Sciatic nerve (tissue), 2 donors: ENCODE results near the gene REEP6. TPM values are rescaled to one million over a fixed set of nuclear protein-coding genes. Genes with fewer than 3 reads are reported as not detected.
"Not testable (repeated sequence)": the region's sequence is repeated elsewhere in the genome, so short reads cannot be mapped to it uniquely, and the experiment has no call there.

Experiments used
- ATAC-seq: fragments of 200-7000 bp; cut with Tn5 transposase; one replicate; pipeline ENCODE4 v1.9.1; 2020; ENCODE audit warnings: mild to moderate bottlenecking, moderate library complexity
- DNase-seq: peaks from one replicate; pipeline ENCODE4 v3.0.0-alpha.2; 2020; ENCODE audit warnings: low spot score
- intact Hi-C: fragments of 100-400 bp; cut with DNase I; formaldehyde crosslinking; loops from one replicate; pipeline ENCODE4 v1.14.2; 2022
- total RNA-seq: library from RNA; stranded (reverse); fragmentation: NEBNext Ultra II Directional; extraction: Animal tissue kit (Norgen Biotek cat#: 25700); gene quantifications from one replicate; pipeline ENCODE4 v1.2.1, GENCODE V29; 2021
- donor health status: DM: no; HTN: no; CAD: no.
- donor health status: DM: no; HTN: no; CAD: no.

REEP6 gene
- total RNA-seq, 1 donor from 2014 or later = 3.9 TPM

DNA sequence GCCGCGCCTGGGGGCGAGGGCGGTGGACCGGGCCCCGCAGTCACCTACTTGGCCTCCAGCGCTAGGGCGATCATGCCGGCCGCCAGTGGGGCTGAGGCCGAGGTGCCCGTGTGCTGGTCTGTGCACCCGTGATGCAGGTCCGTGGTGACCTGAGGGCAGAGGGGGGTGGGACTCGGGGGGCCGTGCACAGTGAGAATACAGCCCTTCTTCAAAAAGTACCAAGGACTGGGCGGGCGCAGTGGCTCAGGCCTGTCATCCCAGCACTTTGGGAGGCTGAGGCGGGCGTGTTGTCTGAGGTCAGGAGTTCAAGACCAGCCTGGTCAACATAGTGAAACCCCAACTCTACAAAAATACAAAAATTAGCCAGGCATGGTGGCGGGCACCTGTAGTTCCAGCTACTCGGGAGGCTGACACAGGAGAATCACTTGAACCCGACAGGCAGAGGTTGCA, 7.0 kb upstream of the REEP6 start:
- intact Hi-C loops = no loop called here
- ATAC-seq (no peak), DNase-seq (peak; percentile 55)

- no peak for ATAC-seq
- intact Hi-C loops = no loop called here
- peak; percentile 59 for DNase-seq
Observed at GRCh38 chr19:1486720-1487575, 4.0 kb upstream of the REEP6 start.

DNA sequence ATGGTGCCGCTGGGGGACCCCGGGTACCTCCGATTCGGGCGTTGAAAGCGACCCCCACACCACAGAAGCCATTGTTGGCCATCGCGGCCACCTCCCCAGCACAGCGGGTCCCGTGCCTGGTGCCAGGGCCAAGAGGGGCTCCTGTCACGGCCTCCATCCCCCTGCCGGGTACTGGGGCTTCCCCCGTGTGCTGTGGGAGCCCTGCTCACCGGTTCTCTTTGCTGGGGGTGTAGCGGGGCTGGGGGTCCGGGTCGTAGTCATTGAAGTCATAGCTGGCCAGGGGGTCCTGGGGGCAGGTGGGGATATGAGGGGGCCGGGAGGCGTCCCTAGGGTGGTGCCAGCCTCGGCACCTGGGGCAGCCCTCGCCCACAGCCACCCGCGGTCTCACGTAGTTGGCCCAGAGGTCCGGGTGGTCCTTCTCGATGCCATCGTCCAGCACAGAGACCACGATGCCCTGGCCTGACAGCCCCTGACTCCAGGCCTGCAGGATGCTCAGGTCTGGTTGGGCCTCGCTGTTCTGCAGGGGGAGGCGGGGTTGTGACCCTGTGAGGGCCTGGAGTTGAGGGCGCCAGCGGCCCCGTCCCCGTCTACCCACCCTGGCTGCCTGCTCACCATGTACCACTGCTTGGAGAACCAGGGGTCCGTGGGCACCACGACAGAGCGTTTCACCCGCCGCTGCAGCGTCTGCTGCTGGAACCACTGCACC, 3.3 kb upstream of the REEP6 start:
- intact Hi-C loops = no loop called here

DNA sequence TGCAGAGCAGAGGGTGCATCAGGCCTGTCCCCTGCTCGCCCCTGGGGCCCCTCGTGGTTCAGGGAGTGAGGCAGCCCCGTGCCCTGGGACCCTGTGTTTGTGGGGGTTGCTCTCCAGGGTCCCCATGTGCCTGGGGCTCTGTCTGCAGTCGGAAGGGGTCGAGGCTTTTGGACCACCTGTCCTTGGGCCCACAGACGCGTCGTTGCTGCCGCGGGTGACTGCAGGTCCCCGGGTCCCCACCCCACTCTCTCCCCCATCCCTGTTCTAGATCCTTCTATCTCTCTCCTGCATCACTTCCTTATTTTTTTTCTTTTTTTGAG, 2.7 kb upstream of the REEP6 start:
- ATAC-seq (no peak), DNase-seq (peak; percentile 54)
- intact Hi-C loops = no loop called here

More for the DNA sequence above, 3.3 kb upstream of the REEP6 start:
- peak; percentile 61 for DNase-seq
- no peak for ATAC-seq

GRCh38 chr19:1489463-1490310, 1.3 kb upstream of the REEP6 start:
- intact Hi-C loops = no loop called here
- ATAC-seq (no peak), DNase-seq (peak; percentile 65)

DNA sequence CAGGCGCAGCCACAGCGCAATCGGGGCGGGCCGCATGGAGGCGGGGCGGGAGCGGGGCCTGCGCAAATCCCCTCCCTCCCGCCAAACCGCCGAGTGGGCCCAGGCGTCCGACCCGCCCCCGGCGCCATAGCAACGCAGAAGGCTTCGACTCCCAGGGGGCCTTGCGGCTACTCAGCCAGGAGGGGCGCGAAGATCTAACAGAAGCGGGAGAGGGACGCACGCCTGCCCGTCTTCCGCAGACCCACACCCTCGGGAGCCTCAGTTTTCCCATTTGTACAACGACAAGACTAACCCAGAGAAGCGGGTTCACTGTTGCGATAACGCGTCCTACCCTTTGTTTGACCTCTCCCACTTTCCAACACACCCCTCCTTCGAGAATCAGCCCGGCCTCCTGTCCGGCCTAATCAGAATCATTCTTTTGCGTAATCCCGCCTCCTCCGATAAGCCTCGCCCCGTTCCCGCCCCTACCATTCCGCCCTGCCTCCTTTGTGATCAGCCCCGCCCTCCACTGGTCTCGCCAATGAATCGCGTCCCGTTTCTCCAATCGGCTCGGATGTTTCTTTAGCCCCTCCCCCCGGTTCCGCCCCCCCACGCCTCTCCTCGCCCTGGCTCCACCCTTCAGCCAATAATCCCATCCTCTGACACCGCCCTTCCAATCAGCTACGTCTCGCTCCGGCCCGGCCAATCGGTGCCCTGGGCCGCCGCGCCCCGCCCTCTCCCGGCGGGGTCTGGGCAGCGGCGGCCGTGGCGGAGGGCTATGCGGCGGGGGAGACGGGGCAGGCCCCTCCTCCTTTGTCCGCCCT, 469 bp upstream of the REEP6 start, which contains the start of gene PCSK4:
Gene PCSK4 (minus strand): TSS at position 40 of the 803 bp plus-strand sequence. CDS start 4 bp downstream, at position 36.
- intact Hi-C loops = no loop called here
- DNase-seq = peak; percentile 99
- peak; percentile 95 for ATAC-seq

DNA sequence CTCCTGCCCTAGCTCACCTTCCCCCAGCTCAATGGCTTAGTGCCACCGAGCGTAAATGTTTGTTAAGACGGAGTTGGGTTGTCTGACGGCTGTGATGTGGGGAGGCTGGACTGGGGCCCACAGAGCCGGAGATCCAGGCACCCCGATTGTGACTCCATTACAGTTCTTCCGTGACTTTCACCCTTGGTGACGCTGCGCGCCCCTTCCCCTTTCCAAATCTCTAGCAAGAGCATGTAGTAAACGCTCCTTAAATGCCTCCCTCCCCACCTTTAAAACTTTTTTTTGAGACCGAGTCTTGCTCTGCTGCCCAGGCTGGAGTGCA, 829 bp downstream of the REEP6 start:
- ATAC-seq (no peak), DNase-seq (no peak)
- intact Hi-C loops = no loop called here

GRCh38 chr19:1492474-1493006, 1.6 kb downstream of the REEP6 start:
- intact Hi-C loops = no loop called here
- no peak for ATAC-seq

DNA sequence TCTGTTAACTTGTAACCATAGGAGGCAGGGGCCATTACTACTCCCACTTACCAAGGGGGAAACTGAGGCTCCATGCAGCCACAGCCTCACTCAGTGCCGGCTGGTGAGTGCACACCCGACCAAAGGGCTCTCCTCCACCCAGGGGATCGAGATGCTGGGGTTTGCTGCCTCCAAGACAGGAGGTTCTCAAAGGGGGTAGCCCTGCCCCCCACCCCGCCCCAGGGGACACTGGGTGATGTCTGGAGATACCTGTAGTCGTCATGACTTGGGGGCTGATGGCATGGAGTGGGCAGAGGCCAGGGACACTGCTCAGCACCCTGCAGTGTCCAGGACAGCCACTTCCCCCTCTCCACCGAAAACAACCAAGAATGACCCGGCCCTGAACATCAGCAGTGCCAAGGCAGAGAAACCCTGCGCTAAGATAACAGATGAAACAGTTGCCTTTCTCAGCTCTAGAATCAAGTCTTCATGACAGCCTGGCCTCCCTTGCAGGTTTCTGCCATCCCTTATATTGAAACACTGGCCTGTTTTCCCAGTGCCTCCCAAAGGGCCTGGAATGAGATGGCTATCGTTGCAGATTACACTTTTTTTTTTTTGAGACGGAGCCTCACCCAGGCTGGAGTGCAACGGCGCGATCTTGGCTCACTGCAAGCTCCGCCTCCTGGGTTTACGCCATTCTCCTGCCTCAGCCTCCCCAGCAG, 3.3 kb downstream of the REEP6 start:
- ATAC-seq = no peak
- DNase-seq = peak; percentile 55
- intact Hi-C loops = no loop called here

More at GRCh38 chr19:1492474-1493006, 1.6 kb downstream of the REEP6 start:
- peak; percentile 62 for DNase-seq

DNA sequence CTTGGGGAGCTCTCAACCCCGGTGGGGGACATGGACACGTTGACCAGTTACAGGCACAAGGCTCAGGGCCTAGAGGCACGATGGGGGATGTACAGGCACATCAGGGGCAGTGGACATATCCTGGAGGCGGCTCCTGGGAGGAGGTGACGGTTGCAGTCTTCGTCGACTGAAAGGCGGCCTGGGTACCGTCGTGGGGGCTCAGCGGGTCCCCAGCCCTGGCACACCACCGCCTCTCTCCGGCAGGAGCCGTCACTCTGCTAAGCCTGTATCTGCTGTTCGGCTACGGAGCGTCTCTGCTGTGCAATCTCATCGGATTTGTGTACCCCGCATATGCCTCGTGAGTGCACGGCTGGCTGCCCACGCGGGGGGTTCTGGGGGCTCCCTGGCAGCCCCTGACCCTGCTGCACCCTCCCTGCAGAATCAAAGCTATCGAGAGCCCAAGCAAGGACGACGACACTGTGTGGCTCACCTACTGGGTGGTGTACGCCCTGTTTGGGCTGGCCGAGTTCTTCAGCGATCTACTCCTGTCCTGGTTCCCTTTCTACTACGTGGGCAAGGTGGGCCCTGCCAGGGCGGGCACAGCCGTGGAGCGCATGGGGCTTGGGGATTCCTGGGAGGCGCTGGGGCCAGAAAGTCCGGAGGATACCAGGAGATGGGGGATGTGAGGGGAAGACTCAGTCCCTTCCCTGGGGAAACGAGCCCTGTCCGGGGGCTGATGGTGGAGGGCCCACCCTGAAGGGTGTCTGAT, 4.2 kb downstream of the REEP6 start:
- ATAC-seq (no peak), DNase-seq (peak; percentile 54)
- intact Hi-C loops = no loop called here

GRCh38 chr19:1495799-1496713, 5.1 kb downstream of the REEP6 start:
- DNase-seq (no peak), ATAC-seq (no peak)
- intact Hi-C loops = no loop called here

- ATAC-seq = no peak
- intact Hi-C loops = no loop called here
- peak; percentile 56 for DNase-seq
Observed at GRCh38 chr19:1496714-1497577, 6.0 kb downstream of the REEP6 start.

DNA sequence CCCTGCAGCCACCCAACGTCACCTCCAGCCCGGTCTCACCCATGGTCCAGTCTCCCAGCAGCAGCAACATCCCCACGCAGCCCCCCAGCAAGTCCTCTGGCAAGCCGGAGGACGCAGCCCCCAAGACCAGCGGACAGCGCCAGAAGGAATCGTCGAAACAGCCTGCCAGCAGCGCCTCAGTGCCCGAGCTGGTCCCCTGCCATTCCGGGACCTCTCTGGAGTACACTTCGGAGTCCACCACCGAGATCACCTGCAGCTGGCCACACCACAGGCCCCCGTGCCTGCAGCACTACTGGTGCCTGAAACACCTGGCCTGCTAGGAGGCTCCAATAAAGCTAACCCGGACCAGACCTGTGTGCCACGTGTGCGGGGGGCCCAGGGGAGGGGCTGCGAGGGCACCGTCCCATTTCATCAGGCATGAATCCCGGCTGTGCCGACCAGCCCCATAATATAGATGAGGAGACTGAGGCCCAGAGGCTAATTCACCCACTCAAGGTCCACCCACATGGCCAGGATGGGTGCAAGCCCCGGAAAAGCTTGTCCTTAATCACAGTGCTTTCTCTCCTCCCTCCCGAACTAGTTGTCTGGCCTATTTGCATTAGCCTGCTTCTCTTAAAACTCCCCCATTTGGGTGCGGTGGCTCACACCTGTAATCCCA, 6.7 kb downstream of the REEP6 start:
- DNase-seq (no peak), ATAC-seq (no peak)
- intact Hi-C loops = no loop called here

DNA sequence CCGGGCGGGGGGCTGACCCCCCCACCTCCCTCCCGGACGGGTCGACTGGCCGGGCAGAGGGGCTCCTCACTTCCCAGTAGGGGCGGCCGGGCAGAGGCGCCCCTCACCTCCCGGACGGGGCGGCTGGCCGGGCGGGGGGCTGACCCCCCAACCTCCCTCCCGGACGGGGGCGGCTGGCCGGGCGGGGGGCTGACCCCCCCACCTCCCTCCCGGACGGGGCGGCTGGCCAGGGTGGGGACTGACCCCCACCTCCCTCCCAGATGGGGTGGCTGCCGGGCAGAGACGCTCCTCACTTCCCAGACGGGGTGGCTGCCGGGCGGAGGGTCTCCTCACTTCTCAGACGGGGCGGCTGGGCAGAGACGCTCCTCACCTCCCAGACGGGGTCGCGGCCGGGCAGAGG, 8.2 kb downstream of the REEP6 start:
- intact Hi-C loops, ATAC-seq, DNase-seq: not testable (repeated sequence)

DNA sequence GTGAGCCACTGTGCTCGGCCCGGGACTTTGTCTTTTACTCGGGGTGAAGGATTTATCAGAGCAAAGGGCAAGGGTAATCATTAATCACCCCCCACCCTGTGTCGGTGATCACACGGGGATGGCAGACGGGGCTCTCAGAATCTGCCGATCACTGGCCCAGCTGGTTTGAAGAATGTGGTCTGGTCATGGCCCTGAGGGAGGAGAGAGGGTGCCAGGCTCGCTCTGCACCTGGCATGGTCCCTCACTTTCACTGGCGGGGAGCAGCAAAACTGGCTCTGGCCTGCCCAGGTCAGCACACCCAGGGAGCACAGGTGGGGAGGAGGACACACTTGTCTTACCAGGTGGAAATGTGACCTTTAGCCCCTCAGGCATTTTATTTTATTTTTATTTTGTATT, 10.2 kb downstream of the REEP6 start:
- no peak for ATAC-seq
- intact Hi-C loops = no loop called here
- no peak for DNase-seq
